ENCODE results near the gene MAP3K7CL.

Gene MAP3K7CL

DNA sequence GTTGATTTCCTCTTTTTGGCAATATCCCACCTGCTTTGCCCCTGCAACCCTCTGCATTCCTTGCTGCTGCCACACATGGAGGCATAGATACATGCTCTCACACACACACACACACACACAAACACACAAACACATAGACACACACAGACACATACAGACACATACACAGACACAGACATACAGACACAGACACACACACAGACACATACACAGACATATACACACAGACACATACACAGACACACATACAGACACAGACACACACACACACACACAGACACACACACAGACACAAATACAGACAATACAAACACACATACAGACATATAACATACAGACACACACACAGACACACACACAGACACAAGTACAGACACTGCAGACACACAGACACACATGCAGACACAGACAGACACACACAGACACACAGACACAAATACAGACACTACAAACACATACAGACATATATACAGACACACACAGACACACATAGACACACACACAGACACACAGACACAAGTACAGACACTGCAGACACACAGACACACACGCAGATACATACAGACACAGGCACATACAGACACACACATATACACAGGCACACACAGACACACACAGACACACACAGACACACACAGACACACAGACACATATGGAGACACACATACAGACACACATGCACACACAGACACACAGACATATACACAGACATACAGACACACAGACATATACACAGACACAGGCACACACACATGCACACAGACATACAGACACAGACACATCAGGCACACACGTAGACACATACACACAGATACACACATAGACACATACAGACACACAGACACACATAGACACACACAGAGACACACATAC is 83.3 kb downstream of the MAP3K7CL start:
- no peak for ATAC-seq
- Mint-ChIP-seq H3K4me1 (no peaks in the 10 kb centered on the region), H3K27me3 (no peaks in the 10 kb centered on the region), H3K4me3 (no peak overlapping the region), H3K27ac (no peak overlapping the region), H3K9me3 (no peaks in the 10 kb centered on the region), H3K36me3 (no peaks in the 10 kb centered on the region)

DNA sequence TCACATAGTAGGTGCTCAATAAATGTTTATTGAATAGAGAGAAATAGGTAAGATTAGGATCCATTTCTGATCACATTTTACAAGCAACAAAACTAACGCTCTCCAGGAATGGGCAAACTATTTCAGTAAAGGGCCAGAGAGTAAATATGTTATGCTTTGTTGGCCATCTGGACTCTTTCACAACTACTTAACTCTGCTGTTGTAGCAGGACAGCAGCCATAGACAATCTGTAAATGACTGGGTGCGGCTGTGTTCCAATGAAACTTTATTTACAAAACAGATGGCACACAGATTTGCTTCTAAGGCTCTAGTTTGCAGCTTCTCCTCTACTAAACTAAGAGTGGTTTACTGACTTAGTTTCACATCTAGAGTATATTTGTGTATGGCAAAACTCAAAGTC is 85.3 kb downstream of the MAP3K7CL start:
- H3K27ac Mint-ChIP-seq, result no peak overlapping the region
- no peak overlapping the region for H3K4me3 Mint-ChIP-seq
- no peaks in the 10 kb centered on the region for H3K9me3 Mint-ChIP-seq
- no peaks in the 10 kb centered on the region for H3K4me1 Mint-ChIP-seq
- H3K36me3 Mint-ChIP-seq, result no peaks in the 10 kb centered on the region
- ATAC-seq, result no peak
- no peaks in the 10 kb centered on the region for H3K27me3 Mint-ChIP-seq

- no peak overlapping the region for H3K27ac Mint-ChIP-seq
- H3K36me3 Mint-ChIP-seq, result no peaks in the 10 kb centered on the region
- no peaks in the 10 kb centered on the region for H3K27me3 Mint-ChIP-seq
- ATAC-seq, result no peak
- H3K9me3 Mint-ChIP-seq, result no peaks in the 10 kb centered on the region
- H3K4me3 Mint-ChIP-seq, result no peak overlapping the region
- no peaks in the 10 kb centered on the region for H3K4me1 Mint-ChIP-seq
Measured at GRCh38 chr21:29217818-29218291, 87.4 kb downstream of the MAP3K7CL start.

GRCh38 chr21:29218749-29219148 is 88.3 kb downstream of the MAP3K7CL start:
- no peak overlapping the region for H3K27ac Mint-ChIP-seq
- no peak overlapping the region for H3K4me3 Mint-ChIP-seq
- peaks cover 1% of the 10 kb centered on the region for H3K4me1 Mint-ChIP-seq
- H3K27me3 Mint-ChIP-seq, result no peaks in the 10 kb centered on the region
- H3K36me3 Mint-ChIP-seq, result no peaks in the 10 kb centered on the region
- no peaks in the 10 kb centered on the region for H3K9me3 Mint-ChIP-seq
- no peak for ATAC-seq

DNA sequence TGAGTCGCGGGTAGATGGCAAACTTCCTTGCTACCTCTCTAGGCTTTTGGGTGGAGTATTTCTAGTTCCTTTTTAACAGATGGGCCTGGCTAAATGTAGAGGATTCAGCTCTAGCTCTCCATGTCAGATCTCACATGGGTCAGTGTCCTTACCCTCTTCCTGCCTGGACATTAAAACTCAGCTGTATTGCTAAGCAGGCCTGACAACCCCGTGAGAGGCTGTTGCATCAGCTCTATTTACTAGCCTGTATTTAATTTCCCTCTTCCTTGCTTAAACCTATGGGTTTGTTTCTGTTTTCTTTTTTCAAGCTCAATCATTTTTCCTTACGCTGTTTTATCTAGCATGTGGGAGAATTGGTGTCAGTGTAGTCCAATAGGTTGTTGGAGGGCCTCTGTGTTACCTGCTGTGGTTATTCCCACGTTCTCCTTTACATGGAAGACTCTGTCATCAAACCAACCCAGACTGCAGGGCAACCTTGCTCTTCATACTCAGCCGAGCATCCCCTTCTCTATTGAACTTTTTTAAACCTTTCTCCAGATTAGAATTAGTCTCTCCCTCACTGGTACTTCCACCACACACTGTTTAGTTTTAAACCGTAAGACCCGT is 88.8 kb downstream of the MAP3K7CL start:
- Mint-ChIP-seq H3K27me3 (no peaks in the 10 kb centered on the region), H3K27ac (no peak overlapping the region), H3K4me3 (no peak overlapping the region), H3K36me3 (no peaks in the 10 kb centered on the region), H3K9me3 (peaks cover 3% of the 10 kb centered on the region), H3K4me1 (peaks cover 6% of the 10 kb centered on the region)
- no peak for ATAC-seq

- Mint-ChIP-seq H3K4me3 (no peak overlapping the region), H3K36me3 (no peaks in the 10 kb centered on the region)
- ATAC-seq, result no peak
Measured at GRCh38 chr21:29221253-29221744, 90.9 kb downstream of the MAP3K7CL start.

GRCh38 chr21:29224006-29224405 is 93.6 kb downstream of the MAP3K7CL start:
- no peaks in the 10 kb centered on the region for H3K27me3 Mint-ChIP-seq
- no peak for ATAC-seq
- no peak overlapping the region for H3K27ac Mint-ChIP-seq
- no peaks in the 10 kb centered on the region for H3K36me3 Mint-ChIP-seq
- no peak overlapping the region for H3K4me3 Mint-ChIP-seq
- H3K9me3 Mint-ChIP-seq, result peaks cover 3% of the 10 kb centered on the region
- peaks cover 18% of the 10 kb centered on the region for H3K4me1 Mint-ChIP-seq

More at GRCh38 chr21:29221253-29221744, 90.9 kb downstream of the MAP3K7CL start:
- H3K27me3 Mint-ChIP-seq, result no peaks in the 10 kb centered on the region
- peaks cover 3% of the 10 kb centered on the region for H3K9me3 Mint-ChIP-seq
- H3K27ac Mint-ChIP-seq, result no peak overlapping the region
- H3K4me1 Mint-ChIP-seq, result peaks cover 6% of the 10 kb centered on the region
